HG02970 (cell line): ENCODE data around the gene NME2.
"Not testable (repeated sequence)": the region's sequence is repeated elsewhere in the genome, so short reads cannot be mapped to it uniquely, and the experiment has no call there.

Experiments
- ATAC-seq: cut with Tn5 transposase; IDR thresholded peaks from one replicate; pipeline ENCODE4 v1.9.1; 2021; ENCODE audit warnings: mild to moderate bottlenecking, moderate library complexity, moderate number of reproducible peaks; ENCODE audit not compliant: unreplicated experiment, low FRiP score

Gene NME2

DNA sequence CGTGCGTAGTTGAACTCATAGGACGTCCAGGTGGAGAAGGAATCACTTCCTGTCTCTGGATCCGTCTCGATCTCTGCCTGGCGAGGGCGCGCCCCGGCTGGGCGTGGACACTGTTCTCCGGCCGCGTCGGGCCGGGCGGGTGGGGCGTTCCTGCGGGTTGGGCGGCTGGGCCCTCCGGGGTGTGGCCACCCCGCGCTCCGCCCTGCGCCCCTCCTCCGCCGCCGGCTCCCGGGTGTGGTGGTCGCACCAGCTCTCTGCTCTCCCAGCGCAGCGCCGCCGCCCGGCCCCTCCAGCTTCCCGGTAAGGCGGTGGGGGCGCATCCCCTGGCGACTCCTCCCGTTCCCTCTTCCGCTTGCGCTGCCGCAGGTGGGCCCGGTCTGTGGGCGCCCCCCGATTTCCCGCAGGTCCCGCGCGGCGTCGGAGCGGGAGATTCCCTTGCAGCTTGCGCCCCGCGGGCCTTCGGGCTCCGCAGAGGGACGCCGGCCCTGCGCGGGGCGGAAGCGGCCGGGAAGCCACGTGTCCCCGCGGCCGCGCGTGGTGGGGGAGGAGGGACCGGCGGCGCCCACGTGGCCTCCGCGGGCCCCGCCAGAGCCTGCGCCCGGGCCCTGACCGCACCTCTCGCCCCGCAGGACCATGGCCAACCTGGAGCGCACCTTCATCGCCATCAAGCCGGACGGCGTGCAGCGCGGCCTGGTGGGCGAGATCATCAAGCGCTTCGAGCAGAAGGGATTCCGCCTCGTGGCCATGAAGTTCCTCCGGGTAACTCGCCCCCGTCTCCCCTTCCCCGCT is at the start of gene NME2:
Gene NME2 (plus strand): TSS at position 214 of the 789 bp plus-strand sequence. CDS start 420 bp downstream, at position 634.
- peak; percentile 76 for ATAC-seq

DNA sequence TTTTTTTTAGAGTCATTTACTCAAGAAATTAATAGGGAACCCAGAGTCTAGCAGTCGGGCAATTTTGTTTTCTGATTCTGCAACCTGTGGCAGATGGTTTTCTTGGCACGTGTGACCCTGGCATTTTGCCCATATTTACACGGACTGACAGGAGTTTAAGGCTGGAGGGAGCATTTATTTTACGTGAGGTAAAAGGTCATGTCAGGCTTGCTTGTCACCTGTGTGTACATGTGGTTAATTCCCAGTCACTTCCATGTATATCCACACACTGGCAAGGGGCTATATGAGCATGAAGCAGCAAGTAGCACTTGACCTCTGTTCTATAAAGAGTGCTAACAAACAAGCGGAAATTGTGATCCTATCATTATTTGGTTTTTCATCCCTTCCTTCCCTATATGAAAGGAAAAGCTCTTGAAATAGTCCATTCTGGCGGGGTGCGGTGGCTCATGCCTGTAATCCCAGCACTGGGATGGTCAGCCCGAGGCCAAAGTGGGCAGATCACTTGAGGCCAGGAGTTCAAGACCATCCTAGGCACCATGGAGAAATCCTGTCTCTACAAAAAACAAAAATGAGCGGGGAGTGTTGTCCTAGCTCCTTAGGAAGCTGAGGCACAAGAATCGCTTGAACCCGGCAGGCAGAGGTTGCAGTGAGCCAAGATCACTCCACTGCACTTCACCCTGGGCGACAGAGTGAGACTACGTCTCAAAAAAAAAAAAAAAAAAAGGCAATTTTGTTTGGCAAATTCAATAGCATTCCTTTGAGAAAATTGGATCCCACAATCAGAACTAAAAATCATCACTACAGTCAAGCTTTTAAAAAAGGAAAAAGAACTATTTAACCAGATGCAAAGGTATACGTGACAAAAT is 47.6 kb upstream of the NME2 start:
- no peak for ATAC-seq

DNA sequence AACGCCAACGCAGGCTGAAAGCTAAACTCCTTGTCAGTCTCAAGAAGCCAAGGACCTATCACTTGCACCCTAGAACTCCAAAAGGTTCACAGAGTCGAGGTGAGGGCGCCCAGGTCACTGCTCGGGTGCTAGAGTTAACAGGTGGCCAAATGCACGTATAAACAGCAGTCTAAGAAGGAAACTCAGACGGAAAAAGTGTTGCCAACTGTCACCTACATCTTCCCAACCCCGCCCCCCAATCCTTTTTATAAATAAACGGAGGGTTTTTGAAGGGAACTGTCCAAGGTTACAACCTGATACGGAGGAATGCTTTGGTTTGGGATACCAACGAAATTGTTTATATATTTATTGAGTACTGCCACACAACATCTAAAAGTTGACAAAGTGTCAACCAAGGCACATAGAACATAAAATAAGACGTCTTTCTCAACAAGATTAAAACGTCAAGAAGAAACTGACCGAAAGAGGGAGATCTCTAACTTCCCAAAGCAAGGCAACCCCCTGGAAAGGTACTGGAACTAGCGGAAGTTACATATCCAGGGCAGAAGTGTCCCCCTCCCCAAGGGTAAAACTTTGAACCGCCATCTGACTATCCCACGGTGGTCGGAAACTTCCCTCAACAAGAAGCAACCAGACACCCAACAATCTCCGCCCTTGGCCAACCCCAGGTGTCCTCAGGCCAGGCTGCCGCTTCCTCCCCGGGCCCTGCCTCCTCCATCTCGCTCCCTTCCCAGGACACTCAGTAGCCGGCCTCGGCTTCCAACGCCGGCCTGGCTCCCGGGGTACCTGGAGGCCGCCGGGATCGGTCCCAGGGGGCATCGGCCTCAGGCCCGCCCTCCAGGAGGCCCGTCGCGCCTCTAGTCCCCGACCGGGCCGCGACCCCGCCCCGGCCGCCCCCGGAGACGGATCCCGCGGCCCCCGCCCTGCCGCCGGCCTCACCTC is 46.5 kb upstream of the NME2 start:
- ATAC-seq: peak; percentile 11

DNA sequence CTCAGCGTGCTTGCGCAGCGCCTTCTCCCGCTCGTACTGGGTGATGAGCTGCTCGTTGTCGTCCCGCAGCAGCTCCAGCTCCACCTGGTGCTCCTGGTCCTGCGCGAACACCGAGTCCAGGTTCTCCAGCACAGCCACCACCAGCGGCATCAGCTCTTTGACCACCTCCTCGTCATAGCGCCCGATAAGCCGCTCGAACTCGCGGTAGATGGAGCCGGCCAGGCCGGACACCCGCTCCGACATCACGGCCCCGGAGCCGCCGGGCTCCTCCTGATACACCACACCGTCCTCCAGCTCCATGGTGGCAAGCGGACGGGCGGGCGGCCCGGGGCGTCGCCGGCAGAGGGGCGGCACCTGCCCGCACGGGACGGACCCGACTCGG is 45.9 kb upstream of the NME2 start:
- ATAC-seq: no peak

DNA sequence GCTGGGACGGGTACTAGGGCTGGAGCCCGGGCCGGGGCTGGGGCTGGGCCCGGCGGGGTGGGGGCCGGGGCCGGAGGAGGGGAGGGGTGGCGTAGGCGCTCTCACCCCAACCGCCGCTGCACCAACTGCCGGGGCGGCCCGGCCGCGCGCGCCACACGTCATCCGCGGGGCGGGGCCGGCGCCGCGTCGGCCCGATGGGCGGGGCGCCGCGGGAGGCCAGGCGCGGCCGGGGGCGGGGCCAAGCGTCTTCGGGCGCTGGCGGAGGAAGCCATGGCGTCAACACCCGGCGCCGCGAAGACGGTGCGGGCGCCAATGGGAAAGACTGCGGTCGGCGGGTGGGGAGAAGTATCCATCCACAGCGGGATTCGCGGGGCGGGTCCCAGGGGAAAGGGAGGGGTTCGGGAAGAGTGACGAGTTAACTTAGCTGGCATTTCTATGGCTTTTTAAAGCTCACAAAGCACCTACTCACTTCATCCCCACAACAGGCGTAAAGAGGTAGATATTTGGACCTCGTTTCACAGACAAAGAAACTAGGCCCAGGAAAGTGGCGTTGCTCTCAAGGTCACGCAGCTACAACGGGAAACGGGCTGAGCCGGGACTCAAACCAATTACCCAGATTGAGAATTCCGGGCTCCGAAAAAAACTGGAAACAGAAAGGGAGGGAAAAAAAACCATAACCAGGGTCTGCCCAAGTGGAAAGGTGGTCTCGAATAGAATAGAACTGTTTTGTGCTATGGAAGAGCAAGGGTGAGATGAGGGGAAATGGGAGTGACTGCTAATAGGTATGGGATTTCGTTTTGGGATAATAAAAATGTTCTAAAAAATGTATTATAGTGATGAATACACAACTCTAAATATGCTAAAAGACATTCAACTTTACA is 45.2 kb upstream of the NME2 start, which contains the start of gene SPAG9:
Gene SPAG9 (minus strand): TSS at position 130 of the 881 bp plus-strand sequence. CDS start 212 bp downstream, outside the sequence.
- ATAC-seq: peak; percentile 81

DNA sequence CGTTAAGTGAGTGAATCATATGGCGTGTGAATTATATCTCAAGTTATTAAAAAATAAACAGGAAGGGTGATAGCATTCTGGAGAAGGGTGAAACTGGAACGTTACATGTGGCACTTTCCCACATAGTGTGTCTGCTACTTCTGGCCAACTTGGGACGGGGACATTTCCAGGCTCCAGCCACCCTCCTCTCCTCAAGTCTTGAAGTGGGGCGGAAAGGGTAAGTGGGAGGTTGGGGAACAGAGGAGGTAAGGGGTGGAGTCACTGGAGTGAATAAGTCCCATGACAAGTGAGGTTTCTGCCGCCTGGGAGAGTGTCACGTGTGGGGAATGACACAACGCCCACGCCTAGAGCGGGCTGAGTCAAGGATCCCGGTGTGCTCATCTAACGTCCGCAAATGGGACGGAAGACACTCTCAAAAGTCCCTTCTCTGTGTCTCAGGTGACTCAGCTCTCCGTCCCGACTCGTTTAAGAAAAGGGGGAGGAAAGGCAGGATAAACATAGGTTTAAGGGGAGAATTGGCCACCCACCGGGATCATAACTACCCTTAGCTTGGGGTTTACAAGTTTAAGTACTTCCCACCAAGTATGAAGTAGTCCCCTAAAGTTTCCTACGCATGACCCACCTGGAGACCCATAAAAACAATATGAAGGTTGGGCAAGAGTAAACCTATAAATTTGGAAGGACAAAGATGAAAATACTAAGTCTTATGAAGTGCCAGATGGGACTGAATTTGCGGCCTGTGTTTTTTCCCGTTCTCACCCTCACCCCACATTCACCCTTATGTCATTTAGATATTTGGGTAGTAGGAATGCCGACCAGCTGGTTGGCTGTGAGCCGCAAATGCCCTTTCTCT is 44.4 kb upstream of the NME2 start:
- no peak for ATAC-seq

DNA sequence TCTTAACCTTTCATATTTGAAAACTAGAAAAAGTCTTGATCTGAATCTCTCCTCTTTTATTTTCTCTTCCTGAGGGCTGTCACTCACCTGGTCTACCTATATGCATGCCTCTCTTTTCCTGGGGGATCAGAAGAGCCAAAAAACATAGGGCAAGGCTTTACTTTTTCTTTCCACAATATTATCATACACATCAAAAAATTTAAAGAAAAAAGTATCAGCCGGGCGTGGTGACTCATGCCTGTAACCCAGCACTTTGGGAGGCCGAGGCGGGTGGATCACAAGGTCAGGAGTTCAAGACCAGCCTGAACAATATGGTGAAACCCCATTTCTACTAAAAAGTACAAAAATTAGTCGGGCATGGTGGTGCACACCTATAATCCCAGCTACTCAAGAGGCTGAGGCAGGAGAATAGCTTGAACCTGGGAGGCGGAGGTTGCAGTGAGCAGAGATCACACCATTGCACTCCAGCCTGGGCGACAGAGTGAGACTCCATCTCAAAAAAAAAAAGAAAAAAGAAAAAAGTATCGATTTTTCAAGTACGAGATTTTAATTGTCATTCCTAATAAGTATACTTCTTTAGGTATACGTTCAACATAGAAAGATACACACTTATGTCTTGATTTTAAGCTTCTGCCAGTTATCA is 43.6 kb upstream of the NME2 start:
- ATAC-seq: not testable (repeated sequence)

DNA sequence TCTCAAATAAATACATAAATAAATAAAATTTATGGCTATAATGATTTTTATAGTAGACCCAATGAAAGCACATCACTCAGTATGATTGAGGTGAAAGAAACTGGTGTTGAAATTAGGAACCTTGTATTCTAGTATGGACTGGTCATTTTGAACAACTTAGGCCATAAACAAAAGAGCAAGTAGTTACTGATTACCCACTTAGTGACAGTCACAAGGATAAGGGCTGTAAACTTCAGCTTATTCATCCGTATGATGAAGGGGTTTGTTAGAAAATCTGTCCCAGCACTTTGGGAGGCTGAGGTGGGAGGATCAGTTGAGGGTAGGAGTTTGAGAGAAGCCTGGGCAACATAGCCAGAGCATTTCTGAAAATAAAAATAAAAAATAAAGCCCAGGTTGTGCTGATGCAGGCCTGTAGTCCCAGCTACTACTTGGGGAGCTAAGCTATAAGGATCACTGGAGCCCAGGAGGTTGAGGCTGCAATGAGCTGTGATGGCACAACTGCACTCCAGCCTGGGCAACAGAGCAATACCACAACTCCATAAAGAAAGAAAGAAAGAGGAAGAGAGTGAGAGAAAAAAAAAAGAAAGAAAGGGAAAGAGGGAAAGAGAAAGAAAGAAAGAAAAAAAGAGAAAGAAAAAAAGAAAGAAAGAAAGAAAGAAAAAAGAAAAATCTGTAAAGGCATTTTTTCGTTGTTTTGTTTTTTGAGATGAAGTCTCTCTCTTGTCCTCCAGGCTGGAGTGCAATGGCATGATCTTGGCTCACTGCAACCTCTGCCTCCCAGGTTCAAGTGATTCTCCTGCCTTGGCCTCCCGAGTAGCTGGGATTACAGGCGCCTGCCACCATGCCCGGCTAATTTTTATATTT is 41.3 kb upstream of the NME2 start:
- ATAC-seq: no peak

DNA sequence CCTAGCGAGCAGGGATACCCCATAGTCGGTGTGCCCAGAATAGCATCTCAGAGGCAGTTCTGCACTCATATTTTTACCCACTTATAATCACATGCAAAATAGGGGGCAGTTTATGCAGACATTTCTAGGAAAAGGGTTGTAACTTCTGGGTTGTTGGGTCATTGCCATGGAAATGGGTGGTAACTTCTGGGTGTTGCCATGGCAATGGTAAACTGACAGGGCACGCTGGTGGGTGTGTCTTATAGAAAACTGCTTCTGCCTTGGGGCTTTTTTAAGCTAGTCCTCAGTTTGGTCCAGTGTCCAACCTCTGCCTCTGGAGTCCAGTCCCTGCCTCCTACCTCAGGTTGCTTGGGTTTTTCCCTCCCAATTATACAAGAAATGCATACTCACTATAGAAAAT is 38.1 kb upstream of the NME2 start:
- ATAC-seq: no peak

DNA sequence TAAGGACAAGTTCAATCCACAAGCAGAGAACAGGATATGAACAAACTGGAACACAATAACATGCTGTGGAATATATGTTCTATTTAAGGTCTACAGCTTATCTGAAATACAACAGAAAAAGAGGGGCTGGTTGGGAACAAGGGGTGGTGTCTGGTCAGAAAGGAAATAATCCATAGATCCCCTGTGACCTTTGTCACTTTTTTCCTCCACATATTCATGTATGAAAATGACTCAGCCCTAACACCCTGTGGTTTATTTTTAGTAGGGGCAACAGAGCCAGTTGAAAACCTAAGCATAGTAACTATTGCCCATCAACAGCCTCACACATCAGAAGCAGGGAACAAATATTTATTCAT is 33.3 kb upstream of the NME2 start:
- peak; percentile 70 for ATAC-seq

DNA sequence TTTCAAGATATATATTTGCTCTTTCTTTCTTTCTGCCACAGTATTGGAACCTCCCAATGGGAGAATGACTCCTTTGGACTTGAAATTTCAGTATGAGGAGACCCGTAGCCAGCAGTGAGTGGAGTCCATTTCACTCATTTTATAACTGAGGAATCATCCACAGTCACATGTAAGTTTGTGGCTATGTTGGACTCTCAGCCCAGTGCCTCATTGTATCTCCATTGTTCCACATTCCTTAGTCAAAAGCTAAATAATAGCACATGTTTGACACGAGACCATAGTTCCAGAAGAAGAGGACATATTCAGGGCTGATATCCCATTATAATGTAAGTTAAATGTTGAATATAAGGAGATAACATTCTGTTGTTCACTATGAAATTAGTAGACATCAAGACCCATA is 32.8 kb upstream of the NME2 start:
- ATAC-seq: no peak

DNA sequence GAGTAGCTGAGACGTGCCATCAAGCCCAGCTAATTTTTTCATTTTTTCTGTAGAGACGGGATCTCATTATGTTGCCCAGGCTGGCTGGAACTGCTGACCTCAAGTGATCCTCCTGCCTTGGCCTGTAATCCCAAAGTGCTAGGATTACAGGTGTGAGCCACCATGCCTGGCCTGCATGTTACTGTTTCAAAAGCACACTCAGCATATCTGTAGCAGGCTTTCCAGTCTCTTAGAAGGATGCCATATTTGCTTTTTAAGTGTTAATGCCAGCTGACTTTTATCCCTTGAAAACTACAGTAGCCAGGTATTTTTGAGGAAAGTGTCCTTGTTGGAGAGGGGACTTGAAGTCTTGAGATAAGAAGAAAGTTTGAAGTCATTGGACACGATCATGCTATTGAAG is 30.3 kb upstream of the NME2 start:
- ATAC-seq: no peak

DNA sequence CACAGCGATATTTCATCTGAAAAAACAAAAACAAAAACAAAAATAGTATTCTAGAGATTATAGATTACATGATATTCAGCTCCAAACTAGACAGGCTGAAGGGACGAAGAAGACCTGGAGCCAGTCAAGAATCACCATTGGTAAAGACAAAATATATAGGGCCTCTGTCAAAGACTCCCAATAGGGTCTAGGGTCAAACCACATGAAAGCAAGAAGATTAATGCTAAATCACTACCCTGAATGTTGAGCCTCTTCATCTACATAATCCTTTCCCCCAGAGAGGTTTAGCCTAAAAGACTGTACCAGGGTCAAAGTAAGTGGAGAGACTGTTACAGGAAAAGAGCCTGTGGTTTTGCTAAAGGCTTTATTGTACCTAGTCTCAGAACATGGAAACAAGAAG is 23.6 kb upstream of the NME2 start:
- no peak for ATAC-seq

DNA sequence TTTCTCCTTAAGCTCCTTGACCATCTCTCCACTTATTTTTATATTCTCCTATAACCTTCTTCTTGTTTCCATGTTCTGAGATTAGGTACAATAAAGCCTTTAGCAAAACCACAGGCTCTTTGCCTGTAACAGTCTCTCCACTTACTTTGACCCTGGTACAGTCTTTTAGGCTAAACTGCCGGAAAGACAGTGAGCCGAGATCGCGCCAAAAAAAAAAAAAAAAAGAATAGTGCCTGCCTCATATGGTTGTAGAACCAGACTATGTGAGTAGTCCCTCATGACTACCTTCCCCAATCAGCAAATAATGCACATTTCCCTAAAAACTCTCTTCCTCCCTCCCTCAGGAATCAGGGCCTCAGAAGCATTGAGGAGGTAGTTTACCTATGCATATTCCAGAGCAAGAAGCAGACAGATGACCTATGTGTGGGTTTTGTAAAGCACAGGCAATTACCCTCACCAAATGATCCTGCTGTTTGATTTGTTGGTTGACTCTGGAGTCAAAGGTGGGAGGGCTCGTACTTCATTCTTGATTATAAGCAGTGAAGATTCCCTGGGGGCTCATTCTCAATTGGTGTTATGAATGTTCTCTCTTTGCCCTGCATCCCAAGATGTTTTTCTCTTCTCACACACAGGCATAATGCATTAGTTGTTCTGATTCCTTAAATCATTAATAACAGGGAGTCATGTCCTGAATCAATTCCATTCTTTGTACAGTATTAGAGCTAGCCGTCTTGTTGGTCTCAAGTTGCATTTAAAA is 21.8 kb upstream of the NME2 start:
- ATAC-seq: no peak

DNA sequence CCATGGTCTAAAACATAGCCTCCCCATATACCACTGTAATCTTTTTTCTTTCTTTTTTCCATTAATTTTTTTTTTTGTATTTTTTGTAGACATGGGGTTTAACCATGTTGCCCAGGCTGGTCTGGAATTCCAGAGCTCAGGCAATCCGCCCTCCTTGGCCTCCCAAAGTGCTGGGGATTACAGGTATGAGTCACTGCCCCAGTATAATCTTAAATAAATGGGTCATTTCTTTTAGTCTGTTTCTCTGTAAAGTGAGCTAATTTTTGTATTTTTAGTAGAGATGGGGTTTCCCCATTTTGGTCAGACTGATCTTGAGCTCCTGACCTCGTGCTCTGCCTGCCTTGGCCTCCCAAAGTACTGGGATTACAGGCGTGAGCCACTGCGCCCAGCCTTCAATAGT is 18.6 kb upstream of the NME2 start:
- no peak for ATAC-seq

DNA sequence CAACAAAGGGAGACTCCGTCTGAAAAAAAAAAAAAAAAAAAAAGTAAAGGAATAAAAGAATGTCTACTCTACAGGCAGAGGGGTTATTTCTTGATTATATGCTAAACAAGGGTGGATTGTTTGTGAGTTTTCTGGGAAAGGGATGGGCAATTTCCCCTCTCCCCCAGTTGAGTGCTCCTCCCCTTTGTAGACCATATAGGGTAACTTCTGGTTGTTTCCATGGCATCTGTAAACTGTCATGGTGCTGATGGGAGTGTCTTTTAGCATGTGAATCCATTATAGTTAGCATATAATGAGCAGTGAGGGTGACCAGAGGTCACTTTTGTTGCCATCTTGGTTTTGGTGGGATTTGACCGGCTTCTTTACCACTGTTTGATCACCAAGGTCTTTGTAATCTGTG is 17.0 kb upstream of the NME2 start:
- ATAC-seq: no peak

DNA sequence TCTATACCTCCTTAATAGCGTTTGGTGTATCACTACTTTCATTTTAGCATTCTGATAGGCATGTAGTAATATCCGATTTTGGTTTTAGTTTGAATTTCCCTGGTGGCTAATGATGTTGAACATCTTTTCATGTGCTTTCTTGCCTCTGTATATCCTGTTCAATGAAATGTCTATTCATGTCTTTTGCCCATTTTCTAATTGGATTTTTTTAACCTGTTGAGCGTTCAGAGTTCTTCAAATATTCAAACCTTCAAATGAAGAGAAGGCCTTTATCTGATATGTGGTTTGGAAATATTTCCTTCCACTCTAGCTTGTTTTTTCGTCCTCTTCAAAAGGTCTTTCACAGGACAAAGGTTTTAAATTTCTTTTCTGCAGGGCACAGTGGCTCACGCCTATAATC is 15.3 kb upstream of the NME2 start:
- ATAC-seq: no peak
